Measurements from ENCODE around the gene LARGE1. TPM values are rescaled to one million over a fixed set of nuclear protein-coding genes. Genes with fewer than 3 reads are reported as not detected.
A peak's percentile ranks its signal among the peaks of the same experiment; 100 is the strongest.

LARGE1 gene
- total RNA-seq, 1 donor from 2014 or later = 2.4 TPM

- Histone ChIP-seq H3K36me3 (ENCODE audit: control insufficient read depth, insufficient read depth, low read length) (no peaks in the 10 kb centered on the region), H3K27me3 (ENCODE audit: control insufficient read depth, insufficient read depth, low read length) (no peaks in the 10 kb centered on the region), H3K4me3 (ENCODE audit: low read depth, low read length) (no peak overlapping the region)
- FAIRE-seq = no peak
- no peak for TF ChIP-seq CTCF (IDR thresholded peaks at IDR 0.05; ENCODE audit: insufficient read depth, low read length, severe bottlenecking)
- peak; percentile 26 for DNase-seq (ENCODE audit: low read depth)
Measured at GRCh38 chr22:33227791-33228190, 692.5 kb downstream of the LARGE1 start.

GRCh38 chr22:33224841-33225240 is 695.4 kb downstream of the LARGE1 start:
- DNase-seq (ENCODE audit: low read depth) = no peak
- no peak for FAIRE-seq
- H3K36me3 ChIP-seq (ENCODE audit: control insufficient read depth, insufficient read depth, low read length) = no peaks in the 10 kb centered on the region
- no peak for TF ChIP-seq CTCF (IDR thresholded peaks at IDR 0.05; ENCODE audit: insufficient read depth, low read length, severe bottlenecking)
- no peaks in the 10 kb centered on the region for H3K27me3 ChIP-seq (ENCODE audit: control insufficient read depth, insufficient read depth, low read length)
- no peak overlapping the region for H3K4me3 ChIP-seq (ENCODE audit: low read depth, low read length)
